ENCODE results near the gene LGALS7. TPM values are rescaled to one million over a fixed set of nuclear protein-coding genes. Genes with fewer than 3 reads are reported as not detected.

Gene LGALS7
- polyA plus RNA-seq, 1 of the 3 experiments (the other 2 are of a cell fraction): not detected

DNA sequence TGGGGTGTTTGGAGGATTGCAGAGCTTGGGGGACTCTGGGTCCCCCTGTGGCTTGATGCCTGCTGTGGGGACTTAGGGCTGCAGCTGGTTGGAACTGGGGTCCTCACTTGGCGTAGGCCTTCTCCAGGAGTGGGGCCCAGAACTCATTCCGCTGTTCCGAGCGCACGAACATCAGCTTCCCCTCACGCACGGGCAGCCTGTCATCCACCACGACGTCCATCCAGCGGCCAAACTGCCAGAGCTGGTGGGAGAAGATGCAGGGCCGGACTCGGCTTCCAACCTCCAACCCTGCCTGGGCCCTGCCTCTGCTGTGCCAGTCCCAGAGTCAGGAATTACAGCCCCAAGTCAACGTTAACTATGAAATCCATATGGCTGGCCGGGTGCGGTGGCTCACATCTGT, 31.6 kb downstream of the LGALS7 start:
- H3K79me2 ChIP-seq (ENCODE audit: insufficient read depth): no peaks in the 10 kb centered on the region
- H3K4me3 ChIP-seq (ENCODE audit: low read depth in 2 of 2, low read length in 1 of 2): no peak overlapping the region
- CTCF ChIA-PET: interaction anchor here (0.7 to 1.2 kb wide), 2 partner anchors 9 to 105 kb away, joined by 3 read pairs; no protein-coding TSS in a partner anchor
- TF ChIP-seq, protein P1, sequence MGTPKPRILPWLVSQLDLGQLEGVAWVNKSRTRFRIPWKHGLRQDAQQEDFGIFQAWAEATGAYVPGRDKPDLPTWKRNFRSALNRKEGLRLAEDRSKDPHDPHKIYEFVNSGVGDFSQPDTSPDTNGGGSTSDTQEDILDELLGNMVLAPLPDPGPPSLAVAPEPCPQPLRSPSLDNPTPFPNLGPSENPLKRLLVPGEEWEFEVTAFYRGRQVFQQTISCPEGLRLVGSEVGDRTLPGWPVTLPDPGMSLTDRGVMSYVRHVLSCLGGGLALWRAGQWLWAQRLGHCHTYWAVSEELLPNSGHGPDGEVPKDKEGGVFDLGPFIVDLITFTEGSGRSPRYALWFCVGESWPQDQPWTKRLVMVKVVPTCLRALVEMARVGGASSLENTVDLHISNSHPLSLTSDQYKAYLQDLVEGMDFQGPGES (IDR thresholded peaks at IDR 0.05; ENCODE audit: low read depth, low read length): no peak
- TF ChIP-seq GABPA (IDR thresholded peaks at IDR 0.05; ENCODE audit: low read depth) (no peak), ELF1 (IDR thresholded peaks at IDR 0.05) (no peak), CHD2 (IDR thresholded peaks at IDR 0.05; ENCODE audit: low read length, partially characterized antibody) (no peak), RFX5 (IDR thresholded peaks at IDR 0.05; ENCODE audit: low read length) (no peak), SMC3 (IDR thresholded peaks at IDR 0.05; ENCODE audit: low read depth, low read length) (no peak), NRF1 (IDR thresholded peaks at IDR 0.05; ENCODE audit: low read depth, low read length) (no peak), FOXJ3 (CRISPR knock-in tag; IDR thresholded peaks at IDR 0.05) (no peak), PBX3 (IDR thresholded peaks at IDR 0.05) (no peak), RAD21 (IDR thresholded peaks at IDR 0.05; ENCODE audit: low read length) (no peak), FOXM1 (IDR thresholded peaks at IDR 0.05; ENCODE audit: low read depth) (no peak), REST (IDR thresholded peaks at IDR 0.05; ENCODE audit: low read depth, low read length) (no peak)
- no peak overlapping the region for H2AFZ ChIP-seq (ENCODE audit: low read depth)
- no peaks in the 10 kb centered on the region for H4K20me1 ChIP-seq (ENCODE audit: insufficient read depth)
- H3K9me3 ChIP-seq: no peaks in the 10 kb centered on the region
- DNase-seq: peak; percentile 11
- no peaks in the 10 kb centered on the region for H3K9me2 ChIP-seq
- no peaks in the 10 kb centered on the region for H3K36me3 ChIP-seq (replicated peaks in 1 of 2; ENCODE audit: control insufficient read depth in 1 of 2, insufficient read depth in 2 of 2, low read length in 1 of 2)
- WGBS (ENCODE audit: low lambda C conversion rate): 92% methylated on average over 15 of the region's 15 CpGs
- H3K27me3 ChIP-seq (ENCODE audit: insufficient read depth): no peaks in the 10 kb centered on the region
- H3K4me1 ChIP-seq (ENCODE audit: control insufficient read depth in 1 of 2, insufficient read depth in 2 of 2, low read depth in 1 of 2, low read length in 1 of 2): peaks cover 0 to under 1% of the 10 kb centered on the region in 2 experiments; a peak in 1 of 4 replicates
- H3K9ac ChIP-seq: no peak overlapping the region
- H3F3A ChIP-seq (replicated peaks; ENCODE audit: insufficient read depth): no peaks in the 10 kb centered on the region
- no peak overlapping the region for H3K27ac ChIP-seq (ENCODE audit: low read depth in 2 of 2, low read length in 1 of 2)
- H3K4me2 ChIP-seq: no peak overlapping the region
- POLR2A ChIA-PET: no interaction called here

GRCh38 chr19:38740932-38741331, 32.4 kb downstream of the LGALS7 start:
- ChIA-PET POLR2A (no interaction called here), CTCF (no interaction called here)
- Histone ChIP-seq H3K9me2 (no peaks in the 10 kb centered on the region), H3K4me2 (no peak overlapping the region), H3K36me3 (replicated peaks in 1 of 2; ENCODE audit: control insufficient read depth in 1 of 2, insufficient read depth in 2 of 2, low read length in 1 of 2) (no peaks in the 10 kb centered on the region), H3K4me3 (ENCODE audit: low read depth in 2 of 2, low read length in 1 of 2) (no peak overlapping the region), H3K4me1 (ENCODE audit: control insufficient read depth in 1 of 2, insufficient read depth in 2 of 2, low read depth in 1 of 2, low read length in 1 of 2) (peaks cover 0 to 4% of the 10 kb centered on the region in 2 experiments; a peak in 1 of 4 replicates), H3F3A (replicated peaks; ENCODE audit: insufficient read depth) (no peaks in the 10 kb centered on the region), H2AFZ (ENCODE audit: low read depth) (no peak overlapping the region), H3K27me3 (ENCODE audit: insufficient read depth) (no peaks in the 10 kb centered on the region), H4K20me1 (ENCODE audit: insufficient read depth) (no peaks in the 10 kb centered on the region), H3K9me3 (no peaks in the 10 kb centered on the region), H3K9ac (no peak overlapping the region), H3K79me2 (ENCODE audit: insufficient read depth) (no peaks in the 10 kb centered on the region), H3K27ac (ENCODE audit: low read depth in 2 of 2, low read length in 1 of 2) (no peak overlapping the region)
- no peak for DNase-seq
- WGBS (ENCODE audit: low lambda C conversion rate): 81% methylated on average over 2 of the region's 2 CpGs
- TF ChIP-seq, protein P2, sequence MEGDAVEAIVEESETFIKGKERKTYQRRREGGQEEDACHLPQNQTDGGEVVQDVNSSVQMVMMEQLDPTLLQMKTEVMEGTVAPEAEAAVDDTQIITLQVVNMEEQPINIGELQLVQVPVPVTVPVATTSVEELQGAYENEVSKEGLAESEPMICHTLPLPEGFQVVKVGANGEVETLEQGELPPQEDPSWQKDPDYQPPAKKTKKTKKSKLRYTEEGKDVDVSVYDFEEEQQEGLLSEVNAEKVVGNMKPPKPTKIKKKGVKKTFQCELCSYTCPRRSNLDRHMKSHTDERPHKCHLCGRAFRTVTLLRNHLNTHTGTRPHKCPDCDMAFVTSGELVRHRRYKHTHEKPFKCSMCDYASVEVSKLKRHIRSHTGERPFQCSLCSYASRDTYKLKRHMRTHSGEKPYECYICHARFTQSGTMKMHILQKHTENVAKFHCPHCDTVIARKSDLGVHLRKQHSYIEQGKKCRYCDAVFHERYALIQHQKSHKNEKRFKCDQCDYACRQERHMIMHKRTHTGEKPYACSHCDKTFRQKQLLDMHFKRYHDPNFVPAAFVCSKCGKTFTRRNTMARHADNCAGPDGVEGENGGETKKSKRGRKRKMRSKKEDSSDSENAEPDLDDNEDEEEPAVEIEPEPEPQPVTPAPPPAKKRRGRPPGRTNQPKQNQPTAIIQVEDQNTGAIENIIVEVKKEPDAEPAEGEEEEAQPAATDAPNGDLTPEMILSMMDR (IDR thresholded peaks at IDR 0.05): no peak
- no peak for TF ChIP-seq EZH2phosphoT487 (IDR thresholded peaks at IDR 0.05; ENCODE audit: borderline replicate concordance, low read depth)

Data from SK-N-SH (cell line).